Activated CD4-positive, alpha-beta memory T cell treated with anti-CD3 and anti-CD28 coated beads, Interleukin-2, amount 10 ng/mL, durations not matched to agents 7 days and 5 days (primary cell): Measurements from ENCODE around the gene RIBC1. TPM values are rescaled to one million over a fixed set of nuclear protein-coding genes. Genes with fewer than 3 reads are reported as not detected.
"Not testable (repeated sequence)": the region's sequence is repeated elsewhere in the genome, so short reads cannot be mapped to it uniquely, and the experiment has no call there.

Experiments
- CTCF ChIA-PET: fragments of 350-600 bp; sonication (Branson Sonifier 250); formaldehyde crosslinking; loops from one replicate; lab custom pipeline; 2021; ENCODE audit warnings: antibody characterized with exemption, inconsistent platforms; lab: Charles Lee
- POLR2A ChIA-PET: fragments of 350-600 bp; sonication (Branson Sonifier 250); formaldehyde crosslinking; loops from one replicate; lab custom pipeline; 2021; ENCODE audit warnings: antibody characterized with exemption; lab: Charles Lee
- DNase-seq: peaks from one replicate; pipeline ENCODE4 v3.0.0-alpha.2; 2020
- H3K27ac Mint-ChIP-seq: one replicate; pipeline ENCODE4 v1.8.0; 2021; ENCODE audit warnings: mild to moderate bottlenecking, mixed read lengths
- H3K27me3 Mint-ChIP-seq: one replicate; pipeline ENCODE4 v1.8.0; 2021; ENCODE audit warnings: mixed read lengths
- H3K36me3 Mint-ChIP-seq: one replicate; pipeline ENCODE4 v1.8.0; 2021; ENCODE audit warnings: low read depth, mixed read lengths
- H3K4me1 Mint-ChIP-seq: one replicate; pipeline ENCODE4 v1.8.0; 2021; ENCODE audit warnings: mixed read lengths
- H3K4me3 Mint-ChIP-seq: one replicate; pipeline ENCODE4 v1.8.0; 2021; ENCODE audit warnings: mild to moderate bottlenecking, mixed read lengths
- H3K9me3 Mint-ChIP-seq: one replicate; pipeline ENCODE4 v1.8.0; 2021; ENCODE audit warnings: mixed read lengths
- total RNA-seq, 2 experiments: library from RNA; stranded (reverse); gene quantifications; one replicate each; pipeline ENCODE4 v1.2.3, GENCODE V29; 2021

The RIBC1 gene
- total RNA-seq, 2 experiments from 2014 or later: 1.1 to 1.3 TPM

GRCh38 chrX:53438832-53439230 lies 16.2 kb downstream of the RIBC1 start:
- Mint-ChIP-seq H3K27me3 (no peaks in the 10 kb centered on the region), H3K36me3 (peaks cover 3% of the 10 kb centered on the region), H3K9me3 (no peaks in the 10 kb centered on the region), H3K4me3 (no peak overlapping the region), H3K4me1 (peaks cover 65% of the 10 kb centered on the region), H3K27ac (peak overlapping the region; percentile 72)
- ChIA-PET POLR2A (interaction anchor here (6.8 kb wide), 1 partner anchor 16 kb away, joined by 56 read pairs; the partner anchor contains the start of genes RIBC1 and SMC1A), CTCF (no interaction called here)
- no peak for DNase-seq

- peaks cover 52% of the 10 kb centered on the region for H3K4me1 Mint-ChIP-seq
- ChIA-PET CTCF (no interaction called here), POLR2A (interaction anchor here (2.6 kb wide), 1 partner anchor 18 kb away, joined by 11 read pairs; the partner anchor contains the start of genes RIBC1 and SMC1A)
- peak overlapping the region; percentile 70 for H3K27ac Mint-ChIP-seq
- H3K4me3 Mint-ChIP-seq: peak overlapping the region; percentile 60
- H3K9me3 Mint-ChIP-seq: no peaks in the 10 kb centered on the region
- H3K36me3 Mint-ChIP-seq: no peaks in the 10 kb centered on the region
- DNase-seq: no peak
- H3K27me3 Mint-ChIP-seq: no peaks in the 10 kb centered on the region
Observed at GRCh38 chrX:53440101-53440500, 17.4 kb downstream of the RIBC1 start.

- peak; percentile 38 for DNase-seq
- ChIA-PET POLR2A (interaction anchor here (2.6 kb wide), 1 partner anchor 18 kb away, joined by 11 read pairs; the partner anchor contains the start of genes RIBC1 and SMC1A), CTCF (no interaction called here)
- H3K27me3 Mint-ChIP-seq: no peaks in the 10 kb centered on the region
- no peaks in the 10 kb centered on the region for H3K9me3 Mint-ChIP-seq
- H3K4me3 Mint-ChIP-seq: peak overlapping the region; percentile 76
- peak overlapping the region; percentile 70 for H3K27ac Mint-ChIP-seq
- no peaks in the 10 kb centered on the region for H3K36me3 Mint-ChIP-seq
- peaks cover 47% of the 10 kb centered on the region for H3K4me1 Mint-ChIP-seq
Observed at GRCh38 chrX:53440621-53441517, 18.2 kb downstream of the RIBC1 start.

- DNase-seq: peak; percentile 83
- ChIA-PET POLR2A (interaction anchor here (2.6 kb wide), 1 partner anchor 19 kb away, joined by 11 read pairs; the partner anchor contains the start of genes RIBC1 and SMC1A), CTCF (no interaction called here)
- Mint-ChIP-seq H3K27me3 (no peaks in the 10 kb centered on the region), H3K9me3 (no peaks in the 10 kb centered on the region), H3K4me3 (peak overlapping the region; percentile 76), H3K4me1 (peaks cover 41% of the 10 kb centered on the region), H3K36me3 (no peaks in the 10 kb centered on the region), H3K27ac (peak overlapping the region; percentile 70)
Observed at GRCh38 chrX:53441531-53442321, 19.1 kb downstream of the RIBC1 start.

GRCh38 chrX:53442322-53442631 lies 19.6 kb downstream of the RIBC1 start:
- Mint-ChIP-seq H3K27me3 (no peaks in the 10 kb centered on the region), H3K4me3 (peak overlapping the region; percentile 76), H3K27ac (no peak overlapping the region), H3K36me3 (no peaks in the 10 kb centered on the region), H3K9me3 (no peaks in the 10 kb centered on the region), H3K4me1 (peaks cover 36% of the 10 kb centered on the region)
- ChIA-PET POLR2A (interaction anchor here (2.6 kb wide), 1 partner anchor 20 kb away, joined by 11 read pairs; the partner anchor contains the start of genes RIBC1 and SMC1A), CTCF (interaction anchor here (0.7 kb wide), 1 partner anchor 125 kb away, joined by 4 read pairs; no protein-coding TSS in a partner anchor)
- no peak for DNase-seq

GRCh38 chrX:53445977-53446376 lies 23.3 kb downstream of the RIBC1 start:
- H3K27ac Mint-ChIP-seq: no peak overlapping the region
- DNase-seq: peak; percentile 62
- peaks cover 9% of the 10 kb centered on the region for H3K4me1 Mint-ChIP-seq
- no peaks in the 10 kb centered on the region for H3K27me3 Mint-ChIP-seq
- no peak overlapping the region for H3K4me3 Mint-ChIP-seq
- ChIA-PET POLR2A (interaction anchor here (1.5 to 2.2 kb wide), 2 partner anchors 9 to 24 kb away, joined by 4 to 14 read pairs; partner anchors contain the start of genes RIBC1 and SMC1A), CTCF (interaction anchor here (0.6 to 5.1 kb wide), 16 partner anchors 10 to 163 kb away, joined by 3 to 54 read pairs (median 4); partner anchors contain the start of genes RIBC1 and SMC1A)
- H3K36me3 Mint-ChIP-seq: no peaks in the 10 kb centered on the region
- no peaks in the 10 kb centered on the region for H3K9me3 Mint-ChIP-seq

- H3K9me3 Mint-ChIP-seq: no peaks in the 10 kb centered on the region
- CTCF ChIA-PET: interaction anchor here (1.7 to 5.1 kb wide), 4 partner anchors 11 to 134 kb away, joined by 5 to 54 read pairs (median 30); partner anchors contain the start of genes RIBC1 and SMC1A
- DNase-seq: no peak
- no peaks in the 10 kb centered on the region for H3K27me3 Mint-ChIP-seq
- H3K36me3 Mint-ChIP-seq: no peaks in the 10 kb centered on the region
- POLR2A ChIA-PET: interaction anchor here (2.2 kb wide), 1 partner anchor 25 kb away, joined by 14 read pairs; the partner anchor contains the start of genes RIBC1 and SMC1A
- no peak overlapping the region for H3K27ac Mint-ChIP-seq
- no peak overlapping the region for H3K4me3 Mint-ChIP-seq
- H3K4me1 Mint-ChIP-seq: no peaks in the 10 kb centered on the region
Observed at GRCh38 chrX:53447441-53447840, 24.8 kb downstream of the RIBC1 start.

- Mint-ChIP-seq H3K27me3 (no peaks in the 10 kb centered on the region), H3K4me1 (peaks cover 2% of the 10 kb centered on the region), H3K4me3 (no peak overlapping the region), H3K9me3 (no peaks in the 10 kb centered on the region), H3K36me3 (no peaks in the 10 kb centered on the region), H3K27ac (no peak overlapping the region)
- ChIA-PET POLR2A (no interaction called here), CTCF (interaction anchor here (0.5 kb wide), 1 partner anchor 132 kb away, joined by 3 read pairs; no protein-coding TSS in a partner anchor)
- DNase-seq: no peak
Observed at GRCh38 chrX:53449632-53450031, 27.0 kb downstream of the RIBC1 start.

GRCh38 chrX:53452812-53453211 lies 30.1 kb downstream of the RIBC1 start:
- ChIA-PET CTCF (interaction anchor here (1.4 kb wide), 1 partner anchor 140 kb away, joined by 5 read pairs; no protein-coding TSS in a partner anchor), POLR2A (no interaction called here)
- Mint-ChIP-seq H3K27me3 (peaks cover 8% of the 10 kb centered on the region), H3K27ac (no peak overlapping the region), H3K9me3 (no peaks in the 10 kb centered on the region), H3K4me1 (peaks cover 2% of the 10 kb centered on the region), H3K36me3 (no peaks in the 10 kb centered on the region), H3K4me3 (no peak overlapping the region)
- no peak for DNase-seq

- H3K27me3 Mint-ChIP-seq: peaks cover 8% of the 10 kb centered on the region
- H3K4me3 Mint-ChIP-seq: no peak overlapping the region
- peaks cover 2% of the 10 kb centered on the region for H3K4me1 Mint-ChIP-seq
- DNase-seq: no peak
- ChIA-PET CTCF (interaction anchor here (1.6 kb wide), 1 partner anchor 26 kb away, joined by 3 read pairs; no protein-coding TSS in a partner anchor), POLR2A (no interaction called here)
- no peaks in the 10 kb centered on the region for H3K36me3 Mint-ChIP-seq
- H3K9me3 Mint-ChIP-seq: no peaks in the 10 kb centered on the region
- H3K27ac Mint-ChIP-seq: no peak overlapping the region
Observed at GRCh38 chrX:53456254-53456653, 33.6 kb downstream of the RIBC1 start.

GRCh38 chrX:53458082-53458481 lies 35.4 kb downstream of the RIBC1 start:
- ChIA-PET POLR2A (no interaction called here), CTCF (interaction anchor here (0.9 to 1.4 kb wide), 2 partner anchors 24 to 145 kb away, joined by 4 read pairs; no protein-coding TSS in a partner anchor)
- H3K9me3 Mint-ChIP-seq: no peaks in the 10 kb centered on the region
- H3K27me3 Mint-ChIP-seq: peaks cover 8% of the 10 kb centered on the region
- no peak for DNase-seq
- no peaks in the 10 kb centered on the region for H3K4me1 Mint-ChIP-seq
- H3K4me3 Mint-ChIP-seq: no peak overlapping the region
- H3K36me3 Mint-ChIP-seq: no peaks in the 10 kb centered on the region
- H3K27ac Mint-ChIP-seq: no peak overlapping the region

GRCh38 chrX:53468659-53469058 lies 46.0 kb downstream of the RIBC1 start:
- CTCF ChIA-PET, DNase-seq, H3K4me1 Mint-ChIP-seq, H3K36me3 Mint-ChIP-seq, POLR2A ChIA-PET, H3K27ac Mint-ChIP-seq, H3K9me3 Mint-ChIP-seq, H3K27me3 Mint-ChIP-seq, H3K4me3 Mint-ChIP-seq: not testable (repeated sequence)
